ENCODE measurements around the gene PJA2. TPM values are rescaled to one million over a fixed set of nuclear protein-coding genes. Genes with fewer than 3 reads are reported as not detected.

Gene PJA2
- total RNA-seq, 2 experiments from 2014 or later, result 57.3 to 58.5 TPM

- DNase-seq, result no peak
- Mint-ChIP-seq H3K27ac (no peak overlapping the region), H3K36me3 (peaks cover 39% of the 10 kb centered on the region), H3K4me1 (ENCODE audit: low read depth) (peaks cover 30% of the 10 kb centered on the region), H3K27me3 (no peaks in the 10 kb centered on the region), H3K4me3 (no peak overlapping the region), H3K9me3 (peaks cover 11% of the 10 kb centered on the region)
- ChIA-PET CTCF (no interaction called here), POLR2A (interaction anchor here (0.6 kb wide), 1 partner anchor 881 kb away, joined by 3 read pairs; no protein-coding TSS in a partner anchor)
- intact Hi-C loops (cut with micrococcal nuclease), result no loop called here
These were observed 39.4 kb downstream of the PJA2 start for GRCh38 chr5:109370343-109370742.

- POLR2A ChIA-PET, result no interaction called here
- DNase-seq, result no peak
- Mint-ChIP-seq H3K4me3 (no peak overlapping the region), H3K27me3 (no peaks in the 10 kb centered on the region), H3K36me3 (peaks cover 49% of the 10 kb centered on the region), H3K9me3 (peaks cover 11% of the 10 kb centered on the region), H3K27ac (no peak overlapping the region), H3K4me1 (ENCODE audit: low read depth) (peaks cover 22% of the 10 kb centered on the region)
- intact Hi-C loops (cut with micrococcal nuclease), result loop anchor here (5.0 kb wide), 1 partner anchor 42 kb away; the partner anchor contains the start of gene PJA2
- CTCF ChIA-PET, result no interaction called here
These were observed 44.1 kb downstream of the PJA2 start for GRCh38 chr5:109365653-109366052.

DNA sequence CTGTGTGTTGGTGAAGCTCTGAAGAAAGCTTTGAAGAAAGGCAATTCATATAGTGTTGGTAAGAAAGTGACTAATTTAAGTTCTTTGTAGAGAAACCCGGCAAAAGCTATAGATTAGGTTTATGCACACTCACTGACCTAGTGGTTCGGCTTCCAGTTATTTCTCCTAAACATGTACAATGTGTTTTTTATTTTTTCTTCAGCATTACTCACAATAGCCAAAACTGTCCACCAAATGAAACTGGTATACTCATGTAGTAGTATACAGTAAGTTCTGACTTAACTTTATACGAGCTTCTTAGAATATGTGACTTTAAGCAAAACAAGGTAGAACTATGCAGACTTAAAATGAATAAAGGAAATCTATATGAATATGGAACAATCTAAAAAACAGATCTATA lies 44.8 kb downstream of the PJA2 start:
- CTCF ChIA-PET, result no interaction called here
- POLR2A ChIA-PET, result interaction anchor here (0.7 to 1.3 kb wide), 2 partner anchors 45 to 66 kb away, joined by 3 to 5 read pairs; partner anchors contain the start of gene PJA2
- Mint-ChIP-seq H3K4me3 (no peak overlapping the region), H3K27ac (no peak overlapping the region), H3K4me1 (ENCODE audit: low read depth) (peaks cover 22% of the 10 kb centered on the region), H3K9me3 (peaks cover 11% of the 10 kb centered on the region), H3K27me3 (no peaks in the 10 kb centered on the region), H3K36me3 (peaks cover 48% of the 10 kb centered on the region)
- intact Hi-C loops (cut with micrococcal nuclease), result loop anchor here (5.0 kb wide), 1 partner anchor 42 kb away; the partner anchor contains the start of gene PJA2
- no peak for DNase-seq

DNA sequence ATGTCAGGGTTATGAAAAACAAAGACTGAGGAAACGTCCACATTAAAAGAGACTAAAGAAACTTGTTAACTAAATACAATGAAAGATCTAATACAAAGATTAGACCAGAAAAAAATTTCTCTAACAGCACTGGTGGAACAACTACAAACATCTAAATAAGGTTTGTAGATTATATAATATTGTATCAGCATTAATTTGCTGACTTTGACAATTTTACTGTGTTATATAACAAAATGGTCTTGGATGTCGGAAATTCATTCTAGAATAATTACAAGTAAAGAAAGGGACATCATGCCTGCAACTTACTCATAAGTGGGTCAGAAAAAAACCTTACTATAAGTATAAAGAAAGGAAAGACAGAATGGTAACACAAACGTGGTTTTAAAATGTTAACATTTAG lies 50.1 kb downstream of the PJA2 start:
- Mint-ChIP-seq H3K27me3 (no peaks in the 10 kb centered on the region), H3K27ac (no peak overlapping the region), H3K36me3 (peaks cover 24% of the 10 kb centered on the region), H3K4me3 (no peak overlapping the region), H3K4me1 (ENCODE audit: low read depth) (peaks cover 7% of the 10 kb centered on the region), H3K9me3 (no peaks in the 10 kb centered on the region)
- POLR2A ChIA-PET, result no interaction called here
- DNase-seq, result no peak
- intact Hi-C loops (cut with micrococcal nuclease), result no loop called here
- CTCF ChIA-PET, result no interaction called here

GRCh38 chr5:109357807-109358206 lies 52.0 kb downstream of the PJA2 start:
- intact Hi-C loops (cut with micrococcal nuclease), result no loop called here
- POLR2A ChIA-PET, result no interaction called here
- Mint-ChIP-seq H3K4me3 (no peak overlapping the region), H3K36me3 (peaks cover 21% of the 10 kb centered on the region), H3K27ac (no peak overlapping the region), H3K27me3 (no peaks in the 10 kb centered on the region), H3K9me3 (no peaks in the 10 kb centered on the region), H3K4me1 (ENCODE audit: low read depth) (peaks cover 4% of the 10 kb centered on the region)
- CTCF ChIA-PET, result no interaction called here
- no peak for DNase-seq

GRCh38 chr5:109354761-109355160 lies 55.0 kb downstream of the PJA2 start:
- peaks cover 3% of the 10 kb centered on the region for H3K4me1 Mint-ChIP-seq (ENCODE audit: low read depth)
- no peaks in the 10 kb centered on the region for H3K9me3 Mint-ChIP-seq
- intact Hi-C loops (cut with micrococcal nuclease), result loop anchor here (2.0 kb wide), 1 partner anchor 56 kb away; no protein-coding TSS in a partner anchor
- no peak overlapping the region for H3K4me3 Mint-ChIP-seq
- H3K27ac Mint-ChIP-seq, result no peak overlapping the region
- peaks cover 8% of the 10 kb centered on the region for H3K36me3 Mint-ChIP-seq
- H3K27me3 Mint-ChIP-seq, result no peaks in the 10 kb centered on the region
- no peak for DNase-seq
- ChIA-PET CTCF (no interaction called here), POLR2A (no interaction called here)

- H3K4me1 Mint-ChIP-seq (ENCODE audit: low read depth), result peaks cover 17% of the 10 kb centered on the region
- no peak for DNase-seq
- ChIA-PET CTCF (interaction anchor here (1.1 kb wide), 1 partner anchor 117 kb away, joined by 3 read pairs; no protein-coding TSS in a partner anchor), POLR2A (no interaction called here)
- intact Hi-C loops (cut with micrococcal nuclease), result no loop called here
- H3K4me3 Mint-ChIP-seq, result no peak overlapping the region
- no peaks in the 10 kb centered on the region for H3K9me3 Mint-ChIP-seq
- H3K27ac Mint-ChIP-seq, result no peak overlapping the region
- H3K27me3 Mint-ChIP-seq, result no peaks in the 10 kb centered on the region
- no peaks in the 10 kb centered on the region for H3K36me3 Mint-ChIP-seq
These were observed 57.5 kb downstream of the PJA2 start for GRCh38 chr5:109351988-109352864.

GRCh38 chr5:109350537-109351270 lies 59.1 kb downstream of the PJA2 start:
- Mint-ChIP-seq H3K4me1 (ENCODE audit: low read depth) (peaks cover 17% of the 10 kb centered on the region), H3K36me3 (peaks cover 6% of the 10 kb centered on the region), H3K9me3 (no peaks in the 10 kb centered on the region), H3K4me3 (no peak overlapping the region), H3K27ac (no peak overlapping the region), H3K27me3 (no peaks in the 10 kb centered on the region)
- POLR2A ChIA-PET, result no interaction called here
- no peak for DNase-seq
- intact Hi-C loops (cut with micrococcal nuclease), result no loop called here
- CTCF ChIA-PET, result no interaction called here

- no peaks in the 10 kb centered on the region for H3K27me3 Mint-ChIP-seq
- peaks cover 12% of the 10 kb centered on the region for H3K36me3 Mint-ChIP-seq
- peak overlapping the region; percentile 9 for H3K27ac Mint-ChIP-seq
These were observed 60.4 kb downstream of the PJA2 start for GRCh38 chr5:109349388-109349787.

DNA sequence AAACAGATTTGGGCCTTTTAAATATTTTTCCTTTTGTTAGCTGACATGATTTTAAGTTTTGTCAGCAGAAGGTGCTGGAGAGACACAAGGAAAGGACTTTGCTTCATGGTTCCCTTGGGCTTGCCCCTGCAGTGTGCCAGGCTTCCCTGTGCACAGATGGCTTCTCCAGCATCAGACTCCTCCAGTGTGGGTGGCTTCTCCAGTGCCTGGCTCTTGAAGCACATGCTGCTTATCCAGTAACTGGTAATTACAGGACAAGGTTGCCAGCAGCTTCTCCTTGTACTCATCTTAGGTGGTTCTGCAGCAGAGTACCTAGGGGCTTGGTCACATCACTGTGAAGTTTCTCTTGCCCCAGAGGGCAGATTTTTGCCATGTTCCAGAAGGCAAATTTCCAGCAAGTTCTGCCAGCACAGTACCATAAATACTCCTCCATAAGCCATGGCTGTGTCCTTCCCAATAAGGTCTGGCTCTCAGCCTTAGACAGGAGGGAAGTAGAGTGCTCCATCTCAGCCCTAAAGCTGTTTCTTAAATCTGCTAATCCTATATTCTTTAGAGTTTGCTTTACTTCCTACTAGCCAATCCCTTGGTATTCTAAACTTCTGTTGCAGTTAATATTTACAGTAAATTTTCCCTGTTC lies 62.4 kb downstream of the PJA2 start:
- Mint-ChIP-seq H3K4me3 (no peak overlapping the region), H3K9me3 (no peaks in the 10 kb centered on the region), H3K4me1 (ENCODE audit: low read depth) (peaks cover 15% of the 10 kb centered on the region), H3K27ac (no peak overlapping the region), H3K27me3 (no peaks in the 10 kb centered on the region), H3K36me3 (peaks cover 14% of the 10 kb centered on the region)
- ChIA-PET POLR2A (no interaction called here), CTCF (no interaction called here)
- intact Hi-C loops (cut with micrococcal nuclease), result no loop called here
- no peak for DNase-seq

More at GRCh38 chr5:109349388-109349787, 60.4 kb downstream of the PJA2 start:
- DNase-seq, result no peak
- intact Hi-C loops (cut with micrococcal nuclease), result no loop called here
- ChIA-PET CTCF (no interaction called here), POLR2A (interaction anchor here (0.5 kb wide), 1 partner anchor 70 kb away, joined by 4 read pairs; no protein-coding TSS in a partner anchor)
- H3K9me3 Mint-ChIP-seq, result no peaks in the 10 kb centered on the region
- H3K4me3 Mint-ChIP-seq, result no peak overlapping the region
- H3K4me1 Mint-ChIP-seq (ENCODE audit: low read depth), result peaks cover 17% of the 10 kb centered on the region

- no peaks in the 10 kb centered on the region for H3K27me3 Mint-ChIP-seq
- peaks cover 14% of the 10 kb centered on the region for H3K36me3 Mint-ChIP-seq
- CTCF ChIA-PET, result no interaction called here
- H3K27ac Mint-ChIP-seq, result no peak overlapping the region
- intact Hi-C loops (cut with micrococcal nuclease), result no loop called here
- no peaks in the 10 kb centered on the region for H3K9me3 Mint-ChIP-seq
- DNase-seq, result no peak
- POLR2A ChIA-PET, result no interaction called here
- peaks cover 15% of the 10 kb centered on the region for H3K4me1 Mint-ChIP-seq (ENCODE audit: low read depth)
- H3K4me3 Mint-ChIP-seq, result no peak overlapping the region
These were observed 64.1 kb downstream of the PJA2 start for GRCh38 chr5:109345699-109346098.

- Mint-ChIP-seq H3K4me3 (no peak overlapping the region), H3K4me1 (ENCODE audit: low read depth) (no peaks in the 10 kb centered on the region), H3K27ac (no peak overlapping the region), H3K36me3 (peaks cover 24% of the 10 kb centered on the region), H3K27me3 (no peaks in the 10 kb centered on the region), H3K9me3 (no peaks in the 10 kb centered on the region)
- ChIA-PET CTCF (no interaction called here), POLR2A (no interaction called here)
- intact Hi-C loops (cut with micrococcal nuclease), result no loop called here
- DNase-seq, result no peak
These were observed 69.4 kb downstream of the PJA2 start for GRCh38 chr5:109340351-109340750.
